ENCODE data around the gene PCBP3.
"Not testable (repeated sequence)": the region's sequence is repeated elsewhere in the genome, so short reads cannot be mapped to it uniquely, and the experiment has no call there.

Gene PCBP3

DNA sequence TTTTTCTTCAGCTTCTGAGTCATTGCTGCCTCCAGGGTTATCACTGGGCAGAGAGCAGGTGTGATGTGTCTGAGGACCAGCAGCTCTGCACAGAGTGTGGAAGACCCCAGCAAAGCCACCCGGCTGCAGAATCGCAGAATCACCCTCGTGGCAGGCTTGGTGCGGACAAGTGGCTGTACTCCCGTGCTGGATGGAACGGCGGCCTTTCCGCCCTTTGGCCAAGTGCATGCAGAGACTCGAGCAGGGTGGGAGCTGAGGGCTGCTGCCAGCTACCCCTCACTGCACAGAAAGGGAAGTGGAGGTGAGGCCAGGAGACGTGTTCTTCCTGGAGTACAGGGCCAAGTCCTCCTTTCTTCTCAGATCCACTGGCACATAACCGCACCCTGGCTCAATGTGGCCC, 162.5 kb downstream of the PCBP3 start:
- DNase-seq (ENCODE audit: low read depth, low spot score), result no peak

DNA sequence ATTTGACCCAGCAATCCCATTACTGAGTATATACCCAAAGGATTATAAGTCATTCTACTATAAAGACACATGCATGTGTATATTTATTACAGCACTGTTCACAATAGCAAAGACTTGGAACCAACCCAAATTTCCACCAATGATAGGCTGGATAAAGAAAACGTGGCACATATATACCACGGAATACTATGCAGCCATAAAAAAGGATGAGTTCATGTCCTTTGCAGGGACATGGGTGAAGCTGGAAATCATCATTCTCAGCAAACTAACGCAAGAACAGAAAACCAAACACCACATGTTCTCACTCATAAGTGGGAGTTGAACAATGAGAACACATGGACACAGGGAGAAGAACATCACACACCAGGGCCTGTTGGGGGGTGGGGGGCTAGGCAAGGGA, 165.1 kb downstream of the PCBP3 start:
- not testable (repeated sequence) for DNase-seq (ENCODE audit: low read depth, low spot score)

DNA sequence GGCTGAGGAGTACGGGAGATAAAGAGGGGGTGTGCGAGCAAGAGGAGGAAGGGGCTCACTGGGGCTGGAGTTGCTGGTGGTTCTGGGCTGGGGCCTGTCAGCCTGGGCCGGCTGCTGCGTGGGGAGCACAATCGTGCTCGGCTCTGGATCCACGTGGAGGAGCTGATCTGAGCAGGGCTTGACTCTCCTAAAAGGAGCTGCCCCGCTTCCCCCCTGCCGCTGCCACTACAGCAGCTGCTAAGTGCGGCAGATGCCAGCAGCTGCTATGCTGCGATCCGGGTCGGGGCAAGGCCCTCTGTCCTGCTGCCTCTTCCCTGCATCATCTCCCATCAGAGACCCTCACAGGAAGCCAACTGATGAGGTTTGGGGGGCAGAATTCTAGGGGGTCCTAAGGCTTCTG, 165.9 kb downstream of the PCBP3 start:
- no peak for DNase-seq (ENCODE audit: low read depth, low spot score)

DNA sequence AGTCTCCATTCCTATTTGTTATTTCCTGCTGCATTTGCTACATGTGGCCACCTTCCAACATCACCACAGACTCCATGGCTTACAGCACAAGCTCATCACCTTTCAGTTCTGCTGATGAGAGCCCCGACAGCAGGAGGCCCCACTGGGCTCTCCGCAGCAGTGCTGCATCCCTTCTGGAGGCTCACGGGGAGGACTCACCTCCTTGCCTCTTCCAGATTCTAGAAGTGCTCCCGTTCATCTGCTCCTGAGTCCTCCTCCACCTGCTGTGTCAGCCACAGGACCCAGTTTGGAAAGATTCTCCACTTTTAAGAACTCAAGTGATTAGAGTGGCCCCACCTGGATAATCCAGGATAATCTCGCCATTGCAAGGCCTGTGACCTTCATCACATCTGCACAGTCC, 167.6 kb downstream of the PCBP3 start:
- no peak for DNase-seq (ENCODE audit: low read depth, low spot score)

DNA sequence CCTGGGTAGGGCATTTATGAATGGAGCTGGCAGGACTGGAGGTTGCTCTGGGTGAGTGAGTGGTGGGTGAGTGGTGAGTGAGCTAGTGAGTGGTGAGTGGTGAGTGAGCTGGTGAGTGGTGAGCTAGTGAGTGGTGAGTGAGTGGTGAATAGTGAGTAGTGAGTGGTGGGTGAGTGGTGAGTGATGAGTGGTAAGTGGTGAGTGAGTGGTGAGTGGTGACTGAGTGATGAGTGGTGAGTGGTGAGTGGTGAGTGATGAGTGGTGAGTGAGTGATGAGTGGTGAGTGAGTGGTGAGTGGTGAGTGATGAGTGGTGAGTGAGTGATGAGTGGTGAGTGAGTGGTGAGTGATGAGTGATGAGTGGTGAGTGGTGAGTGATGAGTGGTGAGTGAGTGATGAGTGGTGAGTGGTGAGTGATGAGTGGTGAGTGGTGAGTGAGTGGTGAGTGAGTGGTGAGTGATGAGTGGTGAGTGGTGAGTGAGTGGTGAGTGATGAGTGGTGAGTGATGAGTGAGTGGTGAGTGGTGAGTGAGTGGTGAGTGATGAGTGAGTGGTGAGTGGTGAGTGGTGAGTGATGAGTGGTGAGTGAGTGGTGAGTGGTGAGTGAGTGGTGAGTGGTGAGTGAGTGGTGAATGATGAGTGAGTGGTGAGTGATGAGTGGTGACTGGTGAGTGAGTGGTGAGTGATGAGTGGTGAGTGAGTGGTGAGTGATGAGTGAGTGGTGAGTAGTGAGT, 170.8 kb downstream of the PCBP3 start:
- not testable (repeated sequence) for DNase-seq (ENCODE audit: low read depth, low spot score)

DNA sequence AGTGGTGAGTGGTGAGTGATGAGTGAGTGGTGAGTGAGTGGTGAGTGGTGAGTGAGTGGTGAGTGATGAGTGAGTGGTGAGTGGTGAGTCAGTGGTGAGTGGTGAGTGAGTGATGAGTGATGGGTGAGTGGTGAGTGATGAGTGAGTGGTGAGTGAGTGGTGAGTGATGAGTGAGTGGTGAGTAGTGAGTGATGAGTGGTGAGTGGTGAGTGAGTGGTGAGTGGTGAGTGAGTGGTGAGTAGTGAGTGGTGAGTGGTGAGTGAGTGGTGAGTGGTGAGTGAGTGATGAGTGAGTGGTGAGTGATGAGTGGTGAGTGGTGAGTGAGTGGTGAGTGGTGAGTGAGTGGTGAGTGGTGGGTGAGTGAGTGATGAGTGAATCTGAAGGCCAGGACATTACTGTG, 172.3 kb downstream of the PCBP3 start:
- DNase-seq (ENCODE audit: low read depth, low spot score), result not testable (repeated sequence)

DNA sequence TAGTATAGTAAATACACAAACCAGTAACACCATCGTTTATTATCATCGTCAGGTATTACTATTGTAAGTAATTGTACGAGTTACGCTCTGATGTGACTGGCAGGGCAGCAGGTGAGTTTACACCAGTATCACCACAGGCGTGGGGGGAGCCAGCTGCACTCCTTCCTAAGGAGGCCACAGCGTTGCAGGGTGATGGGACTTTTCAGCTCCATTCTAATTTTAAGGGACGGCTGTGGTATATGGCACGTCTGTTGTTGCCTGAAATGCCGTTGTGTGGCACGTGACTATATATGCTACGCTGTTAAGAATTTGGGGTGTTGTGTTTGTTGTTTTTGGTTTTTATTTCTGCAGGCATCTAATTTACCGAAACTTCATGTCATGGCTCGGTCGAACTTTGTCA, 173.3 kb downstream of the PCBP3 start:
- DNase-seq (ENCODE audit: low read depth, low spot score), result no peak

DNA sequence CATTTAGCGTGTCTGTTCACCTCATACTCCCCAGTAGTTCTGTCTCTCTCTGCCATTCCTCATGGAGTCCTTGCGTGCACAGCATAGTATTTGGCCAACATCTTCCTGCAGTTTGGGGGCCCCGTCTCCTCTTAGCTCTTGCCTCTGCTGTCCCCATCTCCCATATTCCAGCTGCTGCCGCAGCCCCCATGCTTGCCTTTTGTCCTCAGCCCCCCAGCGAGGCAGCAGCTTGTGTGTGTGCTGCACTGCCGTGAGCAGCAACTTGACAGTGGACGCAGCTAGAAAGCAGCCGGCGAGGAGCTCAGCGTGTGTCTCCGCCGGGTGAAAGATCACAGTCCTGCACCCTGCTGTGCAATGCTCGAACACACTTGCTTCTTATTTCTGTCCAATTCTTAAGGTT, 173.8 kb downstream of the PCBP3 start:
- DNase-seq (ENCODE audit: low read depth, low spot score), result no peak

DNA sequence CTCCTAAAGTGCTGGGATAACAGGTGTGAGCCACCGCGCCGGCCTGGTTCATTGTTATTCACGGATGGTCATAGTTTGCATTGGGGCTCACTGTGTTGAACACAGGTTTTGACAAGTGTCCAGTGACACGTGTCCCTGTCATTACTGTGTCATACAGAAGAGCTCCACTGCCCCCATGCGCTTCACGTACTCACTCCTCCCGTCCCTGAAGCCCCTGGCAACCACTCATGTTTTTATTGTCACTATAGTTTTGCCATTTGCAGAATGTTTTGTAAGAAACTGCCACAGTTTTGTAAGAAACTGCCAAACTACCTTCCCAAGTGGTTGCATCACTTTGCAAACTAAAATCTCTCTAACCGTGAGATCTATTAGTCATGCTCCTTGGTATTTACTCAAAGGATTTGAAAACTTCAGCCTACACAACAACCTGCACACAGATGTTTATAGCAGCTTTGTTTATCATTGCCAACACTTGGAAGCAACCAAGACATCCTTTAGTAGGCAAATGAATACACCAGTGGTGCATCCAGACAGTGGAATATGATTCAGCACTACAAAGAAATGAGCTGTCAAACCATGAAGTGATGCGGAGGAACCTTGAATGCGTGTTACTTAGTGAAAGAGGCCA, 174.9 kb downstream of the PCBP3 start:
- no peak for DNase-seq (ENCODE audit: low read depth, low spot score)

DNA sequence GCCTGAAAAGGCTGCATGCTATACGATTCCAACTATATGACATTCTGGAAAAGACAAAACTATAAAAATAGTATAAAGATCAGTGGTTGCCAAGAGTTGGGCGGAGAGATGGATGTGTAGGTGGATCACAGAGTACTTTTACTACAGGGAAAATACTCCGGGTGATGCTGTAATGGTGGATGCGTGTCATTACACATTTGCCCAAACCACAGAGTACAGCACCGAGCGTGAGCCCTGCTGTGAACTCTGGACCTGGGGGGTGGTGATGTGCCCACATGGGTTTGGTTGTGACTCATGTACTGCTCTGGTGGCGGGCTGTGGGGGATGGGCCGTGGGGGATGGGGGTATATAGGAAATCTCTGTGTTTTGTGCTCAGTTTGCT, 175.4 kb downstream of the PCBP3 start:
- DNase-seq (ENCODE audit: low read depth, low spot score), result peak; percentile 72

DNA sequence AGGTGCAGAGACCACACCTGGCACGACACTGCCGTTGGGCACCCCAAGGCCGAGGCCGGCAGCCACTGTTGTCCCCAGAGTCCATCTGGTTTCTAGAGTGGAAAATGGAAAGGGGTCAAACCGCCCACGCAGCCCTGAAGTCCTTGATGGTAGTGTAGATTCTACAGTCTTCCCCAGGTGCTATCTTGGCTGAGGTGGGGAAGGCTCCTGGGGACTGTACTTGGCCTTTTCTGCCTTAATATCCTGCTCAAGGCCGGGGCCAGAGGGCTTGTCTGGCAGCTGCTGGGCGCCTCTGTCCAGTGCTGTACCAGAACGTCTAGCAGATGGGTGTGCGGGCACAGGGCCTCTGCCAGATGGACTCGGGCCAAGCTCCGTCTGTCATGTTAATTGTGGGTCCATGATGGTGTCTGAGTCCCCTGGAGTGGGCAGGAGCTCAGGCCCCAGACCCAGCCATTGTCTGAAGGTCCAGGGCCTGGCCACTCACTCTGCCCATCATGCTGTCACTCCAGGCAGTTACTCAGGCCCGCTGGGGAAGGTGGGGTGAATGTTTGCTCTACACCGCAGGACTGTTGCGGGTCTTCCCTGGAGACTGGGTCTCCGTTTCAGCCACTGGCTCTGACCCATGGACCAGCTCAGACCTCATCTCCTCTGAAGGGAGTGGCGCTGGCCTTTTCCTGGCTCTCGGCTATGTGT, 176.1 kb downstream of the PCBP3 start:
- no peak for DNase-seq (ENCODE audit: low read depth, low spot score)

DNA sequence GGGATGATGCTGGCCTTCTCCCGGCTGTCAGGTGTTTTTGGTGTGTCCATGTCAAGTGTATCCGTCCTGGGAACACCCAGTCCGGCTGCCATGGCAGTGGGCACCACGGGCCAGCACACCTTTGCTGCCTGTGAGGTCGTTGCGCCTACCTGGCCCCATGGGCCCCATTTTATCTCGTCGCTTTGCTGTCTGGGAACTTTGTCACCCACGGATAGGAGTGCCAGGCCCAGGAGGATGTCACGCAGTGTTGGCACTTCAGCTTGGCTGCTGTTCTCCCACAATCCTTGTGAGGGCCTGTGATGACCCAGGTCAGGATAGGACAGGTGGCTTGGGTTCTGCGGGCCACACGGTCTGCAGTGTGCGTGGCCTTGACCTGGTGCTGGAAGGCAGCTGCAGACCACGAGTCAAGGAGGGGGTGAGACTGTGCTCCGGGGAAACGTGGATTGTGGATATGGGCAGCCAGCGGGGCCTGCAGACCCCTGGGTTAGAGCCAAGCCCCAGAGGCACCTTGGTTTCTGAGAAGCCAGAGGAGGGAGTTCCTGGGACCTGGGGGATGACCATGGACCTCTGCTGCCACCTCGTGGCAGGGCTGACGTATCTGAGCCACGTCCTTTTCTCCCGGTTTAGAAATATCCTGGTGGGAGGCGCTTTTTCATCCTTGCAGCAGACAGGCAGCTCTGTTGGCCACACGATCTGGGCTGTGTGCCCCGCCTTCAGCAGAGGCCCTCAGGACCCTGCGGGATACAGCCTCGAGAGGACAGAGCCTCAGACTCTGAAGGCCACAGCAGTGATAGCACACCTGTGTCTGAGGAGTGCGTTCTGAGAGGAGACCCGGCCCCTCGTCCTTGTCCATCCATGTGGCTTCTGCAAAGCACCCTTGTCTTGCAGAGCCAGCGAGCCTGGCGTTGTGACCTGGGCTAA, 176.9 kb downstream of the PCBP3 start:
- peak; percentile 66 for DNase-seq (ENCODE audit: low read depth, low spot score)

DNA sequence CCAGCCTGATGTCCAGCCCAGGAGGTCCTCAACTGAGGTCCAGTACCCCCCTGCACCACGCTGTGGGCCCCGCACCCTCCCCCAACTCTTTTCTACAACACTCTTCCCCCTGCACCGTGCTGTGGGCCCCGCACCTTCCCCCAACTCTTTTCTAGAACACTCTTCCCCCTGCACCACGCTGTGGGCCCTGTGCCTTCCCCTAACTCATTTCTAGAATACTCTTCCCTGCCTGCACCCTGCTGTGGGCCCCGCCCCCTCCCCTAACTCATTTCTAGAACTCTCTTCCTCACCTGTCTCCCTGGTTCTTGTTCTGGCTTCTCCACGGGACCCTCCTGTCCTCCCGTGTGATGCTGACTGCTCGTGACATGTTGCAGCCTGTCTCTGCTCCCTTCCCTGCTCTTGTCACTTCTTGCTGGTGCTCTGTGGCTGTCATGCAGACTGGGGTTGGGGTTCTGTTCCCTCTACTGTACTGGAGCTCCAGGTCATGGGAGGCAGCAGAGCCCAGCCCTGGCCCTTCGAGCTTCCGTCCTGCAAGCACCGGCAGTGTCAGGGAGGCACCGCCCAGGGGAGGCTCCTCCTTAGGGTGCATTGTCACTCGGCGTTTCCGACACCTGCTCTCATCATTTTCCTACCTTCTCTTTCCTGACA, 177.9 kb downstream of the PCBP3 start:
- DNase-seq (ENCODE audit: low read depth, low spot score), result no peak

DNA sequence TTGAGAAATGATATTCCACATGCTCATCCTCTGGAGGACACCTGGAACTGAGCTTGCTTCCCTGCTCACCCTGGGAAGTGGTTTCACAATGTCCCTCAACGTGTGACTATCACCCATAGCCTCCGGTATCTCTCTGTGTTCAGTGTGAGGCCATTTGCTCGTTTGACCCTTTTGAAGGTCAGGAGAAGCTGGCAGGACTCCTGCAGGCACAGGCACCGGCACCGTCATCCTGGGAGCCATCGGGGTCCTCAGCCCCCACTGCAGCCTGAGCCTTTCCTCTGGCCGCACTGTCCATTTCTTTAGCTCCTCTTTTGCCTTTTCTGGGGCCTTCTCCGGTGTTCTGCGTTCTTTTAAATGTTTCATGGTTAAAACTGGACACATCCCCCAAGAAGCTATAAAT, 178.5 kb downstream of the PCBP3 start:
- DNase-seq (ENCODE audit: low read depth, low spot score), result no peak

DNA sequence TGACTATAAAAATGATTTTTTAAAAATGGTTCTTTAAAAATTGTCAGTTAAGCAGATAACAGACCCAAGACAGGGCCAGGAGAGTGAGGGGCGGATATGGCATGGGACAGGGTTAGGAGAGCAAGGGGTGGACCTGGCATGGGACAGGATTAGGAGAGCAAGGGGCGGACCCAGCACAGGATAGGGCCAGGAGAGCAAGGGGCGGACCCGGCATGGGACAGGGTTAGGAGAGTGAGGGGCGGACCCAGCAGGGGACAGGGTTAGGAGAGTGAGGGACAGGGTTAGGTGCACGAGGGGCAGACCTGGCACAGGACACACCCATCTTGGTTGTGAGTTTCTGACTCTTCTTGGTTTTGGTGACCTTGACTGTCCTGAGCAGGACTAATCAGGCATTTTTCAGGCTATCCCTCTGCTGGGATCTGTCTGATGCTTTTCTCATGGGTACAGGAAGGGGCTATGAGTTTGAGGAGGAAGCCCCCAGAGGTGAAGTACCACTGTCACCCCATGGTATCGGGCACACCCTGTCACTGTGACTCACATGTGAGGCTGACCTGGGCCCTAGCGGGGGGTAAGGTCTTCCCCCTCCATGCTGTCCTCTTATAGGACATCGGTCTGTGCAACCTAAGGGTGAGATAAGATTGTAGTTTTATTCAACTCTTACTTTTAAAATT, 179.0 kb downstream of the PCBP3 start:
- no peak for DNase-seq (ENCODE audit: low read depth, low spot score)

DNA sequence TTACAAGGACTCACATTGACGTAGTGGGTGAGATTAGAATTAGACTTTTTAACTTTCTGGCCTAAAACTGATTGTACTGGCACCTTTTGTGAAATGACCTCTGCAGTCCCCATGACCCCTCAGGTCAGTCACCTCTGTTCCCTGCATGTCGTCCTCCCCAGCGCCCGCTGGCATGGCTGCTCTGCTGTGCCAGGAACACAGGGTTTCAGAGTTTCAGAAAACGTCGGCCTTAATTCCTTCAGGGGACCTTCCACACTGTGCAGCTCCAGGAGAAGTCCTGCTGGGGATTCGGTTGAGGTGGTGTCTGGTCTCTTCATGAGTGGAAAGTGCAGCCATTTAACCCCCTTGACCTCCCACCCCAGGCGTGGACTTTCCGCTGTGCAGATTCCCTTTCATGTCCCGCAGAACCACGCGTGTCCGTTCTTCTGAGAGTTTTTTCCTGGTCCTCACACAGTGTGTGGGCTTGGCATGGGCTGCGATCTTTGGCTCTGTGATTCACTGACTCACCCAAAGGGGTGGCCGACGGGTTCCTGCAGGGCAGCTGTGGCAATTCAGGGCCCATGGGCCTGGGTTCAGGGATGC, 179.7 kb downstream of the PCBP3 start:
- no peak for DNase-seq (ENCODE audit: low read depth, low spot score)

DNA sequence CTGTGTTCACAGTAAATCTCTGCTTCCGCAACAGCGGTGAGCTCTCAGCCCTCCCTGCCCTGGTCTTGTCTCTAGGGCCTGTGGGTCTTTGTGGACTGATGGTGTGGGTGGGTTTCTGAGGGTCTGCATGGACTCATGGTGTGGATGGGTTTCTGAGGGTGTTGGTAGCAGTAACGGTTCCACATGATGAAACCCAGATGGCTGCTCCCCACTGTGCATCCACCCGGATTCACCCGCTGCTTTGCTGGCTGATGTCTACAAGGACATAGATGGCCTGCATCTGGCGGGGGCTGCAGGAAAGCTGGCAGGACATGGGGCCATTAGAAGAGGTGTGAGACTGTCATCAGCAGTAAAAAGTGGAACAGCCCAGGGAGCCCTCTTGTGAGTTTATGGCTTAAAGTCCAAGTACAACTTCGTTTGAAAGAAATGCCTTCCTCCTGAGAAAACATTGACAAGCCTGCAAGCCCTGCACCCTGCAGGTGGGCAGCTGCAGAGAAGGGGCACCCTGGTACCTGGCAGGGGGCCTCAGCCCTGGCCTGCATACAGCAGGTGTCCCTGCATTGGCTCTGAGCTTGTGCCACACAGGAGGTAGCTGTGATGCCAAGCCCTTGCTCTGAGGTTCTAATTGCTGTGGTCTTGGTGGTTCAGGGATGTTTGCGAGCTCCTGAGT, 181.2 kb downstream of the PCBP3 start:
- DNase-seq (ENCODE audit: low read depth, low spot score), result no peak

DNA sequence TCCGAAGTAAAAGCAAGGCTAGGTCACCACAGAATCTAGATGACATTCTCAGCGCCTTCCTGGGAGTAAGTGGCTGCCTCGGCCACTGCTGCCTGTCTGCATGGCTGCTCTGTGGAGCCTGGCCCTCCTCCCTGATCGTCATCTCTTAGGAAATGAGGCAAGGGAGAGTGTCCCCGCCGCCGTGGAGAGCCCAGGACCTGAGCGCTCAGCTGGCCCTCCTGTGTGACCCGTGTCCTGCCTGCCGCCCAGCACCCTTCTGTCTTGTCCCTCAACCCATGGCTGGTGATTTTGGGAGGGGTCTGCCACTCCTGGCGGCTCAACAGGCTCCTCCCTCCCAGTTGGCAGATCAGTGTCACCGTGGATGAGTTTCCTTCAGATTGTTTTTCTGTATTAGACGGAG, 181.7 kb downstream of the PCBP3 start:
- DNase-seq (ENCODE audit: low read depth, low spot score), result no peak

DNA sequence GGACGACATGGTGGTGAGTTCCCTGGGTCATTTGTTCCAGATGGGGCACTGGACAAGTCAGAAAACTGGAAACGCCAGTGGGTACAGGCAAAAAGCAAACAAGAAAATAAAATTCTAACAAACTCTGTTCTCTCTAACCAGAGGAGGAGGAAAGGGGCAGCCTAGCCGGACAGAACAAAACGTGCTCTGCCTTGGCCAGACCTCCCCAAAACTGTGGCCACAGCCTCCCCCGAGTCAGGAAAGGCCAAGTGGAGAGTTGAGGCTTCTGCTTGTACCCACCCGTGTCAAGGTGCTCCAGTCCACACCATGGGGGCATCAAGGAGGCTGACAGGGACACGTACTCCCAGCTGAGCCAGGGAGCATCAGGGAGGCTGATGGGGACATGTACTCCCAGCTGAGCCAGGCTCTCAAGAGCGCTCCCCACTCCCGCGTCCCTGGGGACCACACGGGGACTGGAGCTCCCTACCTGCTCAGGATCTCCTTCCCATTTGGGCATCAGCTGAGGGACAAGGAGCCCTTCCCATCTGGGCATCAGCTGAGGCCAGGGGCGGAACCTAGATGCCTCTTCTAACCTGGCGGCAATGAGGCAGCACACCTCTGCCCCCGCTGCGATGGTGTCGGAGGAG, 183.3 kb downstream of the PCBP3 start:
- DNase-seq (ENCODE audit: low read depth, low spot score), result no peak

DNA sequence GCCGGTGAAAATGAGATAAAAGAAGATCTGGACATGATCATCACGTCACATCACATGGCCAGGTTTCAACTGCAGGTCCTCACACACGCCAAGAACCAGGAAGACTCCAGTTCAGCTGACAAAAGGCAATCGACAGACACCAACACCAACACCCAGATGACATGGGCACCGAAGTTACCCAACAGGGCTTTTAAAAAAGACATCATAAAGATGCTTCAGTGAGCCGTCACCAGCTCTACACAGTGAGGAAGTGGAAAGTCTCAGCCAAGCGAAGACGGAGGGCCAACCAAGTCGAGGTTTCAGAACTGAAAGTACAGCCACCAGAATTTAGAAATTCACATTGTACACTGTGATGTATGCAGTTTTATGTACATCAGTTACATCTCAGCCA, 183.8 kb downstream of the PCBP3 start:
- DNase-seq (ENCODE audit: low read depth, low spot score), result no peak
